ENCODE results near the gene CAB39L.

- TF ChIP-seq CTCF (IDR thresholded peaks at IDR 0.05; ENCODE audit: insufficient read depth, low read length, poor library complexity, severe bottlenecking), result no peak
- no peak for TF ChIP-seq EZH2phosphoT487 (conservative IDR thresholded peaks at IDR 0.05; ENCODE audit: low read length)
These were observed 89.1 kb downstream of the CAB39L start for GRCh38 chr13:49354719-49355118.
